22Rv1 (cell line): ENCODE results near the gene PCK2.

ENCODE experiments used
- H3K27ac ChIP-seq: fragments of 450-650 bp; 2 replicates; pipeline ENCODE4 v1.5.1; 2017
- CTCF ChIP-seq: fragments of 450-650 bp; IDR thresholded peaks from 2 replicates; pipeline ENCODE4 v1.5.1; 2017; ENCODE audit warnings: mild to moderate bottlenecking
- ZFX ChIP-seq: fragments of 450-650 bp; IDR thresholded peaks from 2 replicates; pipeline ENCODE4 v1.6.1; 2017; ENCODE audit warnings: antibody characterized with exemption, borderline replicate concordance

PCK2 gene

GRCh38 chr14:24074625-24075484, 19.3 kb upstream of the PCK2 start:
- TF ChIP-seq CTCF (no peak), ZFX (no peak)
- H3K27ac ChIP-seq: no peak overlapping the region

- TF ChIP-seq ZFX (no peak), CTCF (no peak)
- H3K27ac ChIP-seq: no peak overlapping the region
Observed at GRCh38 chr14:24075485-24076301, 18.4 kb upstream of the PCK2 start.

GRCh38 chr14:24076302-24076601, 17.9 kb upstream of the PCK2 start:
- H3K27ac ChIP-seq: no peak overlapping the region
- TF ChIP-seq CTCF (no peak), ZFX (no peak)

- no peak for TF ChIP-seq CTCF
- no peak for TF ChIP-seq ZFX
- H3K27ac ChIP-seq: no peak overlapping the region
Observed at GRCh38 chr14:24077086-24077485, 17.0 kb upstream of the PCK2 start.

GRCh38 chr14:24078146-24078545, 16.0 kb upstream of the PCK2 start:
- TF ChIP-seq CTCF (no peak), ZFX (no peak)
- H3K27ac ChIP-seq: no peak overlapping the region

- no peak overlapping the region for H3K27ac ChIP-seq
- TF ChIP-seq ZFX: no peak
- no peak for TF ChIP-seq CTCF
Observed at GRCh38 chr14:24079491-24080141, 14.5 kb upstream of the PCK2 start.
